ENCODE data around the gene STARD13. TPM values are rescaled to one million over a fixed set of nuclear protein-coding genes. Genes with fewer than 3 reads are reported as not detected.

Gene STARD13
- total RNA-seq, 6 donors from 2014 or later: 43.6 to 76.5 (median 63.7) TPM

- Histone ChIP-seq H3K4me3 (no peak overlapping the region), H3K36me3 (no peaks in the 10 kb centered on the region), H3K4me1 (no peaks in the 10 kb centered on the region), H3K27me3 (no peaks in the 10 kb centered on the region), H3K9me3 (no peaks in the 10 kb centered on the region), H3K27ac (no peak overlapping the region)
- no peak for ATAC-seq (ENCODE audit: low FRiP score in 2 of 2)
- 78 to 84% methylated on average over 3 of the region's 3 CpGs for WGBS, 2 donors
- TF ChIP-seq POLR2A (IDR thresholded peaks at IDR 0.05) (no peak), EP300 (IDR thresholded peaks at IDR 0.05) (no peak), CTCF (IDR thresholded peaks at IDR 0.05) (no peak), POLR2AphosphoS5 (IDR thresholded peaks at IDR 0.05) (no peak)
- DNase-seq: no peak
Observed at GRCh38 chr13:33299626-33300025, 14.1 kb upstream of the STARD13 start.

- H3K4me1 ChIP-seq: peaks cover 0 to 5% (median 0%) of the 10 kb centered on the region in 4 donors
- H3K9me3 ChIP-seq: no peaks in the 10 kb centered on the region
- no peak for TF ChIP-seq POLR2AphosphoS5 (IDR thresholded peaks at IDR 0.05)
- no peak for TF ChIP-seq POLR2A (IDR thresholded peaks at IDR 0.05)
- no peak for TF ChIP-seq CTCF (IDR thresholded peaks at IDR 0.05)
- TF ChIP-seq EP300 (IDR thresholded peaks at IDR 0.05): no peak
- H3K27me3 ChIP-seq: no peaks in the 10 kb centered on the region
- 97 to 98% methylated on average over 7 of the region's 7 CpGs for WGBS, 2 donors
- no peak overlapping the region for H3K4me3 ChIP-seq
- no peak overlapping the region for H3K27ac ChIP-seq
- ATAC-seq (ENCODE audit: low FRiP score in 2 of 2) (no peak), DNase-seq (no peak)
- H3K36me3 ChIP-seq: no peaks in the 10 kb centered on the region
Observed at GRCh38 chr13:33296793-33297425, 11.4 kb upstream of the STARD13 start.

GRCh38 chr13:33292712-33293111 is 7.2 kb upstream of the STARD13 start:
- H3K27ac ChIP-seq: peak overlapping the region in 1 of 4 donors; percentile 18
- no peaks in the 10 kb centered on the region for H3K36me3 ChIP-seq
- DNase-seq: no peak
- WGBS, 2 donors: 52 to 67% methylated on average over 6 of the region's 6 CpGs
- no peaks in the 10 kb centered on the region for H3K27me3 ChIP-seq
- peaks cover 0 to 6% (median 5%) of the 10 kb centered on the region in 4 donors for H3K4me1 ChIP-seq
- TF ChIP-seq POLR2AphosphoS5 (IDR thresholded peaks at IDR 0.05) (no peak), EP300 (IDR thresholded peaks at IDR 0.05) (no peak), CTCF (IDR thresholded peaks at IDR 0.05) (no peak), POLR2A (IDR thresholded peaks at IDR 0.05) (no peak)
- ATAC-seq (ENCODE audit: low FRiP score in 2 of 2): no peak
- no peaks in the 10 kb centered on the region for H3K9me3 ChIP-seq
- H3K4me3 ChIP-seq: peak overlapping the region in 2 of 4 donors; percentile 27

- ATAC-seq (ENCODE audit: low FRiP score in 2 of 2): no peak
- Histone ChIP-seq H3K27me3 (no peaks in the 10 kb centered on the region), H3K4me1 (peaks cover 0 to 14% (median 11%) of the 10 kb centered on the region in 4 donors), H3K9me3 (no peaks in the 10 kb centered on the region), H3K36me3 (no peaks in the 10 kb centered on the region), H3K27ac (peak overlapping the region in 1 of 4 donors; percentile 12), H3K4me3 (no peak overlapping the region)
- TF ChIP-seq EP300 (IDR thresholded peaks at IDR 0.05) (no peak), POLR2AphosphoS5 (IDR thresholded peaks at IDR 0.05) (no peak), CTCF (IDR thresholded peaks at IDR 0.05) (no peak), POLR2A (IDR thresholded peaks at IDR 0.05) (no peak)
- no peak for DNase-seq
- WGBS, 2 donors: 93 to 96% methylated on average over 3 of the region's 3 CpGs
Observed at GRCh38 chr13:33290421-33290965, 4.9 kb upstream of the STARD13 start.

GRCh38 chr13:33289966-33290365 is 4.4 kb upstream of the STARD13 start:
- Histone ChIP-seq H3K4me3 (no peak overlapping the region), H3K27me3 (no peaks in the 10 kb centered on the region), H3K36me3 (no peaks in the 10 kb centered on the region), H3K27ac (peak overlapping the region in 1 of 4 donors; percentile 12), H3K9me3 (no peaks in the 10 kb centered on the region), H3K4me1 (peaks cover 0 to 14% (median 11%) of the 10 kb centered on the region in 4 donors)
- TF ChIP-seq POLR2A (IDR thresholded peaks at IDR 0.05): no peak
- DNase-seq (no peak), ATAC-seq (ENCODE audit: low FRiP score in 2 of 2) (no peak)
- 66 to 69% methylated on average over 3 of the region's 3 CpGs for WGBS, 2 donors
